NCI-H510A treated with DMSO at 0.1 percent for 48 hours (cell line): ENCODE data around the gene EHD3.

Source experiments
- DNase-seq: peaks from one replicate; lab custom pipeline; 2025; lab: John Stamatoyannopoulos, UW

Gene EHD3

DNA sequence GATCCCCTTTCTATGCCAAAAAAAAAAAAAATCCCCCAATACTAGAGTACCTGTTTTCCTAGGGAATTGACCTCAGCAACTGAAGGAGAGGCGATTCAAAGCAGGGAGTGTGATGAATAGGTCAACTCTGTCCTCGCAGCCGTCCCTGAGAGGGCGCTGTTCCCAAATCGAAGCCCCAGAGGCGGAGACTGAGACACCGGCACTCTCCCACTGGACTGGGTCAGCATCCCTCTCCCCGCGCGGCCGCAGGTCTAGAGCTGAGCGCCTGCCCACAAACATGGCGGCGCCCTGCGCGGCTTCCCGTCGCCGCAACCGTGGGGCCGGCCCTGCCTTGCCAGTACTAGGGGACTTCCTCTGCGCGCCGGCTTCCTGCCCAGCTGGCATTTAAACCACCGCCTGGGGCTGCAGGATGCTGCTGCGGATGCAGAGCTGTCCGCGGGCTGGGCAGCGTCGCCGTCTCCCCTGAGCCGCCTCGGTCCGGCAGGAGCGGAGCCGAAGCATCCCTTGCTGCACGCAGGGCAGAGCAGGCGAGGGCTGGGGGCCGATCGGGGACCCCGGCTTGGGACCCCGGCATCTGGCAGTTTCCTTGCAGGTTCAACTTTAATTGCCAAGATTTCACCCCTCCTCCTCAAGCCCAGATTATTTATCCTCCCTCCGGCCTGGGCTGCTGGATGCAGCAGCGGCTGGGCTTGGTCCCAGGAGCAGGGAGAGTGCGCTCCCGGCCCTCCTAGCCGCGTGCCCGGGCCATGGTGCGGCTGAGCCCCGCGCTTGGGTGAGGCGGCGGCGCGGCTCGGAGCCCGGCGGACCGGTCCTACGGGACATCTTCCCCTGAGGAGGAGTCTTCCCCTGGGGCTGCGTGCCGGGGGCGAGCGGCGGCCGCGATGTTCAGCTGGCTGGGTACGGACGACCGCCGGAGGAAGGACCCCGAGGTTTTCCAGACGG is at the start of gene EHD3:
Gene EHD3 (plus strand): TSS at position 412 of the 942 bp plus-strand sequence. CDS start 470 bp downstream, at position 882.
- DNase-seq: peak; percentile 94

DNA sequence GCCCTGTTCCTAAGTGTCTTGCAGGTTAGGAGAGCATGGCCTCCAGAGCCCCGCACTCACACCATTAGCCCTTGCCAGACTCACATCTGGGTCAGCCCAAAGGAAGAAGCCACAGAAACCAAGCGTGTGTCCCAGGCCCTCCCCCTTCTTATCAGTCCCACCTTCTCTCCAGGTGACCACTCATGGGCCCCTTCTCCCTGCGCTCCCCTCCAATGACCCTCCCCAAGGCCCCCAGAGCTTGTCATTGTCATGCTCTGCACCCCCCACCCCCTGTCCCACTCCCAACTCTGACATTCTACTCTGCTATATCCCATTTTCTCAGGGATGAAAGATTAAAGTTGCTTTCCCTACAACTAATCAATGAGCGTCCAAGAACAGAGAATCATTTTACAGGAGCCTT is 46.8 kb upstream of the EHD3 start:
- DNase-seq: no peak

DNA sequence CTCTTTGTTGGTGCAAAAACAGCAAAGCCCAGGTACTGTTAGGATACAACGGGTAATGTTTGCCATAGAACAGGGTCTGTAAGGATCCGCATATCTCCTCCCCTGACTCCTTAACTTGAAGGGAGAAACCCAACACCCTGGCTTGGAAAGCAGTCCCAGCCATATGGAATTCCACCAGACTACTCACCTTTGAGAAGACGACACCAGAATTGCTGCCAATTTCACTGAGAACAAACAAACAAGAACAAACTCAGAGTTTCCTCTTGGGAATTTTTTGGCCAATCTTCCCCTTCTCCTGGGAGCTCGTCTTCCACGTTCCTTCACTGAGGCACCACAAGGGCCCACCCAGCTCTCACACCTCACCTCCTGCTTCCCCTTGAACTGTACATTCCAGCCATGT is 45.8 kb upstream of the EHD3 start:
- DNase-seq: no peak

DNA sequence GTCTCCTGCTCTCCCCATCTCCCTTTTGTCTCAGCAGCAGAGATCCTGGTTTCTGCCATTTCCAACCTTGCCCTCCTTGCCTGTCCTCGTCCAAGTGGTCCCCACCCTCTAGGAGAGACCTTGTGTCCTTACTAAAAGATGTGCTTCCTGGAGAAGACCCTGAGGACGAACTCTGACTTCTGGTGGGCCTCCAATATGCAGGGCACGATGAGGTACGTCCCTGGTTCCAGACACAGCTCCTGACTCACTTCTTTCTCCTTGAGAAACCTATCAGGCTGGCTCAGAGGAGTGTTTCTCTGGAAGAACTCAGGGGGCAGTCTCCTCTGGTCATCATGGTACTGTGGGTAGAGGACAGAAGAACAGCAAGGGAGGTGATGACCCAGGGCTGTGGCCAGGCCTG is 44.8 kb upstream of the EHD3 start:
- DNase-seq: no peak

DNA sequence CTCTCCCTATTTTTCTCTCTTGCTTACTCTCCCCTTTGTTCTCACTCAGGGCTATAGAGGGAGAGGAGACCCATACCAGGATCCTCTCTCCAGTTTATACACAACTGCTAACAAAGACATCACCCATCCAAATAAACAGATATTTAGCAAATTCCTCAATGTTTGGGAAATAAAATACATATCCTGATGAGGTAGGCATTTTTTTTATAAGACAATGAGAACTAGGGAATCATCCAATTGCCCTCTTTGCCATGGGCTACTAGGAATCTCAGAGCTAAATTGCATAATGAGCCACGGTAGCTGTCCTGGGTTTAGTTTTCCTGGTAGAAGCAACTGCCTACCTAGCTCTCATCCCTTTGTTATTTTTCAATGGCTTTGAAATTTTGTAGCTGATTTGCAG is 43.8 kb upstream of the EHD3 start:
- no peak for DNase-seq

DNA sequence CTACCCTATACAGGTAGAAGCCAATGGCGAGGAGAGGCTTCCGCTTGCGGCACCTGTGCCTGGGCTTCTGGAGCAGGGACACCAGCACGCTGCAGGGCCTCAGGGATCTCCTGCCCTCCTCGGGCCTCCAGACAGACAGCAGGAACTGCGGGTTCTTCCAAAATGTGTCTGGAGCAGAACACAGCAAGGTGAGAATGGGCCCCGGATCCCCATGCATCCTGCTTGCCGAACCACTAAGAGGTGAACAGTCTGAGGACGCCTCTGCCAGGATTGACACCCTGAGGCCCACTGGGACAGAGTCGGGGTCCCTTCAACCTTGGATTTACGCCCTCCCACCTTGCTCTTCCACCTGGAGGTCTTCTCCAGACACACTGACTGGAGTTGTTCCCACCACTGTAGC is 42.0 kb upstream of the EHD3 start:
- no peak for DNase-seq

DNA sequence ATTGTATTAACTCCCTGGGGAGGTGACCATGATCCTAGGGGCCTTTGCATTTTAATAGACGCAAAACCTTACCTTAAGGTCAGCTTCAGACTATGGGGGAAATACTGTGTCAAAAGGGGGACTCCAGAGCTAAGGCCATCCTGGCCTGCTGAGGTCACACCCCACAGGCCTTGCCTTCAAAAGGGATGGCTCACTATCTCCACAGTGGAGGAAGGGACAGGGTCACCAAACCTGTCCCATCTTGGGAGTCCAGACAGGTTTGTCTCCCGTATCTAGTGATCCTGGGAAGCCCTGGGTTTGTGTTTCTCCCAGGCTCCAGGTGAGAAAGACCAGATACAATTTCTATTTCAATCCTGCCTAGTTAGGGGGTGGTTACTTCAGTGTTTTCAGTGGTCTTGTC is 41.6 kb upstream of the EHD3 start:
- no peak for DNase-seq

DNA sequence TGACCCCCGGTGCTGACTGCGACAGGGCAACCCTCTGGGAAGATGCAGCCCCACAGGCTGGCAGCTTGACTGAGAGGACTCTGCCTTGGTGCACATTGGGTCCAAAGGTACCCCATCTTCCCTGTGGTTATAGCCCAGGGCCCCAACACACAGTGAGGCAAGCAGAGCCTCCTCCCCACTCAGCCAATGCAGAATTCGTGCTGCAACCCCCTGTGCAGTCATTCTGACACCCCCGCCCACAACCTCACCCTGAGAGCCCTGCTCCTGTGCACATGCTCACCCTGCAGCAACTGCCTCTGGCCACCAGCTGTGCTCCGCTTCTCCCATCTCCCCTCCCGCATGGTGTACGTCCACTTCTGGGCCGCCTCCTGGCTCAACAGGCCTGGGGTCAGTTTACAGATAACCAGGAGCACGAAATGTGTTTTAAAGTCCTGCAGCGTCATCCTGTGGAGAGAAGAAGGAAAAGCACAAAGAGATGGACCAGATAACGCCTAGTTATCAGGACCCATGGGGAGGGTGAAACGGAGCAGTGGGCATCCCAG is 41.0 kb upstream of the EHD3 start:
- DNase-seq: no peak

DNA sequence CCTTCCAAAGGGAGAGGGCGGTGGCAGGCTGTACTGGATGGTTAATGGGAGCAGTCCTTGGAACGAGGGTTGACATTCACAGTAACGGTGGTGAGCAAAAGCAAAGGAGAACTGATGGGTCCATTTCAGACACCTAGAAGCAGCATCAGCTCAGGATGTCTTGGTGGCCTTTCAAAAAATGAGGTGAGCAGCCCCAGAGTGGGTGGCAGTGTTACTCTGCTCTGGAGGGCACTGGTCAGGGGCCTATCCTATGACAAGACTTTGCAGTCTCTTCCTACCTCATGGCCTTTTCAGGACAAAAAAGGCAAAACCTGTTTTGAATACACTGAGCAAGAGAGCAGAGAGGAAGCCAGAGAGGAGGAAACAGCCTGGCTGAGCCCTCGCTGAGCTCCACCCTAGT is 40.1 kb upstream of the EHD3 start:
- no peak for DNase-seq

DNA sequence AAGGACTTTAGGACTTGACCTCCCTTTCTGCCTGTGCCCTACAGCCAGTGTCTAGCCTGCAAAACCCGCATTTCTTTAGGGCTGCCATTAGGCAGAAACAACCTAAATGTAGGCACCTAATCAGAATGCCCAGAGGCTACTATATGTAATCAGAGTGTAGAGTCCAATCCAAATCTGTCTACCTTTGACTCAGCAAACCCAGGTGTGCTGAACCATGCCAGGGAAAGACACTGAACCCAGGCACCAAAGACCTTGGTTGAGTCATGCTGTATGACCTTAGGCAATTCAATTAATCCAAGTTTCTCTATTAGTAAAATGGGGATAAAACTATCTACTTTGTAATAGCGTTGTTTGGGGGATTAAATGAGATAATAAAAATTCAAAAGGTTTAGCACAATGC is 37.3 kb upstream of the EHD3 start:
- DNase-seq: no peak

DNA sequence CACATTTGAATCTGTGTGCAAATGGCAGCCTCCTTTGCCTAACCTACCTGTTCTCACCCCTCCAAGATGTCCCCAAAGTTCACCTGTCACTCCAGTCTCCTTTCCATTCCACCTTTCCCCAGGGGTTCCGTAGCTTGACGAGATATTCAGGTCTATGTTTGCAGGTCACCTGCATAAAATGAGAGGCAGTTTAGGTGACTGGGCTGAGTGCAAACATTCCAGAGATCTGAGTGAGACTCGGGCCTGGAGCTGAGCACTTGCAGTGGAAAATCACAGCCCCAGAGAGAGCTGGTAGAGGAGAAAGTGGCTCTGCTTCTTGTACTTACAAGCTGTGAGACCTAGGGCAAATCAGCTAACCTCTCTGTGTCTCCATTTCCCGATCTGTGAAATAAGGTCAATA is 36.8 kb upstream of the EHD3 start:
- DNase-seq: no peak

DNA sequence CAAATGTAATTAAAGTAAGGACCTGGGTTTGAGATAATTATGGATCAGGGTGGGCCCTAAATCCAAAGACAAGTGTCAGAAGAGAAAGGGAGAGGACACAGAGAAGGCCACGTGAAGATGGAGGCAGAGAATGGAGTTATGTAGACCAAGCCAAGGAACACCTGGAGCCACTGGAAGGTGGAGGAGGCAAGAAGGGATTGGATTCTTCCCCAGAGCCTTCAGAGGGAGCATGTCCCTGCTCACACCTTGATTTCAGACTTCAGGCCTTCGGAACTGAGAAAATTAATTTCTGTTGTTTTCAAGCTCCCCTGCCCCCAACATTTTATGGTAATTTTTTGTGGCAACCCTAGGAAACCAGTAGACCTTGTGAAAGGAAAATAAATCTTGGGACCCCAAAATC is 36.3 kb upstream of the EHD3 start:
- no peak for DNase-seq

DNA sequence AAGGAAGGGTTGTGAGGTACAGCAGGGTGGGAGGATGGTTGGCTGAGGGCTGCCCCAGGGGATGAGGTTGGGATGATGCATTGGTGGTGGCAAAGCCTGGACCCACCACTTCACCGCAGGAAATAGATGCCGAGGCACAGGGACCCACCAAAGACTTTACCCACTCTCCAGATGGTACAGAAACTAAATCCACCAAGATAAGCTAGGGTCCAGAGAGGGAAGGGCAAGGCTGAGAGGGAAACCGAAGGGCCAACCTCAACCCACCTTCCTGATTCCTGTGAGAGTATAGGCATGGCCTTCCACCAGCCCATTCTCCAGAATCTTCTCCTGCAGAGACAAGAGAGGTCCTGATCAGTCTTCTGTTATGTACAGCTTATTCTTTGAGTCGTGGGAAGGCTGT is 34.7 kb upstream of the EHD3 start:
- no peak for DNase-seq

DNA sequence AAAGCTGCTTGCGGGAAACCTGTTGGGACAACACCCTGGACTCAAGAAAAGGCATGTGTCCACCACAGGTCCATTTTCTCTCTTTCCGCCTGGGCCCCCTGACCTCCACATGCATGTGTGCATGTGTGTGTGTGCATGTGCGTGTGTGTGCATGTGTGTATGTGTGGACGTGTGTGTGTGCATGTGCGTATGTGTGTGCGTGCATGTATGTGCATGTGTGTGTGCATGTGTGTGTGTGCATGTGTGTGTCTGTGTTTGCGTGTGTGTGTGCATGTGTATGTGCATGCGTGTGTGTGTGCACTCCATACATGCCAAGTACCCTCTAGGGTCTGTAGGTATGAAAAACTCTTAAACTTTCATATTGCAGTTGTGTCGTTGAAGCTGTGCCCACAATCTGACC is 33.0 kb upstream of the EHD3 start:
- no peak for DNase-seq

DNA sequence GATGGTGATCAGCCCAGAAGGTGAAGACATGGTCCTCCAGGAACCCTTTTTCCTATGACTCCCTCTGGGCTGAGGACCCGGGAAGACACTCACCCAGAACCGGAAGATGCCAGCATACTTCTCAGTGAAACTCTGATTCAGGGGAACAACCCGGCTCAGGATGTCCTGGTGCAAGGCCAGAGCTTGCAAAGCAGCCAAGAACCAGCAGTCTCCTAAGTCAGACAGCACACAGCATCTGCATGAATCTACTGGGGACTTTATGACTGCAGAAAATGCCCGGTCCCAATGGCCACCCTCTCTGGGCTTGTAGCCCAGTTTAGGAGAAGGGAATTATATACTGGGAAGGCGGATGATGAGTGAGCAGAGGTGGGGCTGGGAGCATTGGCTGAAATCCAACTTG is 31.9 kb upstream of the EHD3 start:
- DNase-seq: no peak

DNA sequence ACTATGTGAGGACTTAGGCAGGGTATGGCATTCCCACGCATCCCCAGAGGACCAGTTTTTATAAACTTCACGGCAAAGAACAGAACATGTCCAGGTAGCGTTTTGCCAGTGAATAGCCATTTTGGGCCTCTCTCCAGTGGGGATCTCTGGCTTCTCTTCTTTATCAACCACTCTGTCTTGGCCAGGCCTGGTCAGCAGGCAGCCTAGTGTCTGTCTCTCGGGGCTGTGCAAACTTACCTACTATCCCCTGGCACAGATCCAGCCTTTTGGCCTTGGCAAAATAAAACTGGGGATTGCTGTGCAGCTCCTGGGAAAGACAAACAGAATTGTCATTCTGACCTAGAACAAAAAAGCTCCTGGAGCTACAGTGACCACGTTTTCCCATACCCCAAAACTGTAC is 31.1 kb upstream of the EHD3 start:
- DNase-seq: no peak

DNA sequence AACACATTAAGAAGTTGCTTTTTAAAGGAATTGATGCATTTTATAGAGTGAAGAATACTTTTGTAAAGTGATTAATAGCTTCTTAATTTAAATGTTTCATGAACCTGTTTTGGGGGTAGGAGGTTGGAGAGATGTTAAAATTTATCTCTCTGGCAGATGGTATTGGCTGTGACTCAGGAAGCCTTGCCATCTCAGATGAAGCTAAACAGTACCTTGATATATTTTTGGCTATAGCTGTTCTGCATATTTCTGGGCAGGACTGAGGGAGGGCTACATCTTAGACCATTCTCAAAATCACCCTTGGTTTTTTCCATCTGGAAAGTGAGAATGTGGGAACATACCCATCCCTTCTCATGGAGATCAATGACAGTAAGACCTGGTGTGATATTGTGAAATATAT is 30.0 kb upstream of the EHD3 start:
- DNase-seq: no peak

DNA sequence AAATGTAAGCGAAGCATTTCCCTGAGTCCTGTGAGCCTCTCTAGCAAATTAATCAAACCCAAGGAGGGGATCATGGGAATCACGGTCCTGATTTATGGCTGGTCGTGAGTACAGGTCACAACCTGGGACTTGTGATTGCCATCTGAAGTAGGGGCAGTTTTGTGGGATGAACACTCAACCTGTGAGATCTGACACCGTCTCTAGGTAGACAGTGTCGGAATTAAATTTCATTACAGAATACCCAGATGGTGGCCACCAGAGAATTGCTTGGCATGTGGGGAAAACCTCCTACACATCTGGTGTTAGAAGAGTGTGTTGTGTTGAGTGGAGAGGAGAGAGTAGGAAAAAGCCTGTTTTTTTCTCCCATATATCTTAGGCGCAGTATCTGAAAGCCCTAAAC is 29.2 kb upstream of the EHD3 start:
- DNase-seq: no peak

DNA sequence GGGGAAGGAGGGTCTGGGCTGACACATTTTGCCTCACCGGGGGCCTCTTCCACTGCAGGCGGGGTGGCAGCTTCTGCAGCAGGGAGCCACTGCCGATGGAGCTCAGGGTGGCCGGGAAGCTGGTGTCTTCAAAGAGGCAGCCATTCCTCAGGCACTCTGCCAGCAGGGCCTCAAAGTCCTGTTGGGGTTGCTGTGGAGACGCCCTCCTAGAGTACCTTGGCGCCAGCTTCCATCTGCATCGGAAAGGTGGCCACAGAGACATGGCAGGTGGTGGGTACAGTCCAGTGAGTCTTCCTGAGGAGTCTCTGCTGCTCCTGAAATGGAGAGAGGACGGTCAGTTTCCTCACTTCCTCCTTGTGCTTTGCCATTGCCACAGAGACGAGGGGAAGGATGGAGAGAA is 28.8 kb upstream of the EHD3 start:
- DNase-seq: no peak

DNA sequence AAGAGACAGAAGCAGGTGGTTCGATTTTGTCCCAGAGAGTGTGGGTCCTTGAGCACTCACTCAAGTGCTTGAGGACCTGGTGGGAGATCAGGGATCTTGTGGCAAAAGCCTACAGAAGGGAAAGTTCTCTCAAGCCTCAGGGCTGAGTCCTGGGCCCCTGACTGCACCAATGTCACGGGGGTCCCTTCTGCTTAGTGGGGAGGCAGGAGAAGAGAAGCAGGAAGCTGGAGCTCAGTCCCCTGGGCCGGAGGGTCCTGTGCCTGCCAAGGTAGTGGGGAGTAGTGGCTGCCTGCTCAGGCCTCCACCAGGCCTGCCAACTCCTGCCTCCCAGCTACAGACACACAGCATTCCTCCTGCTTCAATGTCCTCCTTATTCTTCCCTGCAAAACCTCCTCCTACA is 28.3 kb upstream of the EHD3 start:
- DNase-seq: no peak

DNA sequence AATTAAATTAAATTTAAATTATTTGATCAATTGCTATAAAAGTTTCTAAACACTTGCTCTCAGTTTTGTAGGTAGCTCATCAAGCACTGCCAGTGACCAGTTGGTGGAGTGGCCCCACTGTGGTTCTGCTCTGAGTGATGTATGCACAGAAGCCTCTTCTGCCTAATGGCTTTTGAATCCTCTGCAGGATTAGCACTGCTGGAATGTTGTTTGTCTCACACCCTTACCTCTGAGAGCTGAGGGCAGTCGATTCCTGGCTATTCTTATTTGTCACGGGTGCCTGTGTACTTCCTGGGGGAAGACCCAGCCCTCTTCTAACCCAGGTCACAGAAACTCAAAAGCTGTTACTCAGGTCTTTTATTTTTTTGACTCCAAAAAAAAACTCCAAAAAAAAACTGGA is 26.2 kb upstream of the EHD3 start:
- no peak for DNase-seq

DNA sequence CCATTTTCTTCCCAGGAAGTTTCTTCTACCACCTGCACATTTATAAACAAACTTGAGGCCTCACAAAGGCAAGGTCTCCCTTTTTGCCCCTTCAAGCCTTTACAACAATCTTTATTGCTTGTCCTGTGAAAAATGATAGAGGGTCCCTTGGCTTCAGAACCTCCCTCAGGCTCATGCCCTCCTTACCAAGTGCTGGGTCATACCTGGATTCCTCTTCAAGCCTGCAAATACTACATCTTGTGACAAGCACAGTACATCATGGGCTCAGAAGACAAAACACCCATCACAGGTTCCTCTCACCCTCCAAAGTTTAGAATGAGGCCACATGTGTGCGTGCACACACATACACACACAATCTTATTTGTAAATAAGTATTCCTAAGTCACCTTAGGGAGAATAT is 25.7 kb upstream of the EHD3 start:
- no peak for DNase-seq

DNA sequence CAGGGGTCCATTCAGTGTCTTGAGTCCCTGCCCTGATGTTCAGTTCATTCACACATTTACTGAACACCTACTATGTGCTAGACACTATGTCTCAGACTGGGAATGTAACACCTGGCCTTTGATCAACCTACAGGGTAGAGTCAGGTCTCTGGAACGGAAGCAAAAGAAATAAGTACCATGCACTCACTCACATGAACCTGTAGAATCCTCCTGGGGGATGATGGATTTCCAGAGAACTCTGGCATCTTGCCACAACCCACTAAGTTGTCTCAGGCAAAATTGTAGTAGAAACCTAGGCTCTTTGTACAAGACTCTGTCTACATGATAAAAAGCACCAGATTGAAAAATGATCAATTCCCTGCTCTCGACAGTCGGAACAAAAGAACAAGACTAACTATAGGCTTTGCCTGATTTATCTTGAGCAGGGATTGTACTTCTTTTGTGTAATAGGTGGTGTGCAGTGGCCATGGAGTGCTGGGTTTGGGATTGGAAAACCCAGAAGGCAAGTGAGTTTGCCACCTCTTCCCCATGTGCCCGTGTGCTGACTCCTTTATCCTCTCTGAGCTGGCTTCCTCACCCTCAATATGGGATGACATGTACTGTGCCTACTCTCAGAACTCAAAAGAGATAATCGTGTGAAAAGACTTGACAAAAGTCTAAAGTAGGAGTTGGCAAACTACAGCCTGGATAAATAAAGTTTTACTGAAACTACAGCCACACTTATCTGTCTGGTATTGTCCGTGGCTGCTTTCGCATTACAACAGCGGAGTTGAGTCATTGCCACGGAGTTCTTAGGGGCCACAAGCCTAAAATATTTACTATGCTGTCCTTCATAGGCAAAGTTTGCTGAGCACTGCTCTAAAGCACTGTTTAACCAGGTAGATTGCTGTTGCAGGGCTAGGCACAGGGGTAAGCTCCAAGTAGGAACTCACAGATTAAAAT is 21.0 kb upstream of the EHD3 start:
- DNase-seq: no peak
